ENCODE measurements around the gene BICD2.
A peak's percentile ranks its signal among the peaks of the same experiment; 100 is the strongest.

Gene BICD2

DNA sequence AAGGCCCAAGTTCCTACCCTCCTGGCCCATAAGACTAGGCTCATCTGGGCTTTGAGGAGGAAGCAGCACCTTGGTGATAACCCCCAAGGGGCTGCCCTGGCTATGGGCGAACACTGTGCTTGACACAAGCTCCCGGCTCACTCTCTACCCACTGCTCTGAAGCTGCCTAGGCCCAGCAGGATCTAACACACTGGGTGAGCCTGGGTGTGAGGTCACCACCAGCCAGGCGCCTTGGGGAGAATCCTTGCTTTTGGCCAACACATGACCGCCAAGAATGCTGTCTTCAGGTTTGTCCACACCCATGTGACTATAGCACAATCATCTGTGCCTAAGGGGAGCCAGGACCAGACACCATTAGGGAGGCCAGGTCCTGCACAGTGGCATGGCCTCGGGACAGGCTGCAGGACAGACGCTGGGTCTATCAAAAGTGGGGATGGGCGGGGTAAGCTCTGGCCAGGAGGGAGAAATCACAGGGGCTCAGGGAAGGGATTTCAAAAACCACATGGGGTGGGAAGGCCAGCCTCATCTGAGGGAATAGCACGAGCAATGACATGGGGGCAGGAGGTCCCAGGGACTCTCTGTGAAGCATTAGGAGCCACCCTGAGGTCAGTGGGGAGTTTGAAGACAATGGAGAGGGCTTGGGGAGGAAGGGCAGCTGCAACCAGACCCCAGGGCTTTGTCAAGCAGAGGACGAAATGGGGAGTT is 29.6 kb downstream of the BICD2 start:
- H3K4me3 ChIP-seq (ENCODE audit: low read depth, low read length) = no peak overlapping the region
- TF ChIP-seq, protein P1, sequence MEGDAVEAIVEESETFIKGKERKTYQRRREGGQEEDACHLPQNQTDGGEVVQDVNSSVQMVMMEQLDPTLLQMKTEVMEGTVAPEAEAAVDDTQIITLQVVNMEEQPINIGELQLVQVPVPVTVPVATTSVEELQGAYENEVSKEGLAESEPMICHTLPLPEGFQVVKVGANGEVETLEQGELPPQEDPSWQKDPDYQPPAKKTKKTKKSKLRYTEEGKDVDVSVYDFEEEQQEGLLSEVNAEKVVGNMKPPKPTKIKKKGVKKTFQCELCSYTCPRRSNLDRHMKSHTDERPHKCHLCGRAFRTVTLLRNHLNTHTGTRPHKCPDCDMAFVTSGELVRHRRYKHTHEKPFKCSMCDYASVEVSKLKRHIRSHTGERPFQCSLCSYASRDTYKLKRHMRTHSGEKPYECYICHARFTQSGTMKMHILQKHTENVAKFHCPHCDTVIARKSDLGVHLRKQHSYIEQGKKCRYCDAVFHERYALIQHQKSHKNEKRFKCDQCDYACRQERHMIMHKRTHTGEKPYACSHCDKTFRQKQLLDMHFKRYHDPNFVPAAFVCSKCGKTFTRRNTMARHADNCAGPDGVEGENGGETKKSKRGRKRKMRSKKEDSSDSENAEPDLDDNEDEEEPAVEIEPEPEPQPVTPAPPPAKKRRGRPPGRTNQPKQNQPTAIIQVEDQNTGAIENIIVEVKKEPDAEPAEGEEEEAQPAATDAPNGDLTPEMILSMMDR (IDR thresholded peaks at IDR 0.05; ENCODE audit: borderline replicate concordance, insufficient read depth, low read depth, low read length) = no peak

DNA sequence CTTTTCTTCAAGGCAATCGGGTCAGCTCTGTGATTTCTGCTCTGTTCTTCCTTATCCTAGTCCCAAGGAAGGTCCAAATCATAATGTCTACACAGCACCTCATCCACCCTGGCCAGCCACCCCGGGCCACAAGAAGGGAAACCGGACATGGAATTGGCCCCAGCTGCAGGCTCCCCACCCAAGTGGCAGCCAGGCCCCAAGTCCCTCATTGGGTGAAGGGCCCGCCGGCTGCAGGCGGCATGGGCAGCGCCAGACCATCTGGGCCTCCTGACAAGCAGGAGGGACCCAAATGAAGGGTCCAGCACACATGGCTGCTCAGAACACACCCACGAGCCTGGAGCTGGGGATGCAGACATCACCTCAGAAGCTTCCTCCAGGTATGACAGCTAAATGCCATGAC is 33.7 kb downstream of the BICD2 start:
- H3K4me3 ChIP-seq (ENCODE audit: low read depth, low read length) = no peak overlapping the region
- TF ChIP-seq, protein P1 (IDR thresholded peaks at IDR 0.05; ENCODE audit: borderline replicate concordance, insufficient read depth, low read depth, low read length) = no peak

DNA sequence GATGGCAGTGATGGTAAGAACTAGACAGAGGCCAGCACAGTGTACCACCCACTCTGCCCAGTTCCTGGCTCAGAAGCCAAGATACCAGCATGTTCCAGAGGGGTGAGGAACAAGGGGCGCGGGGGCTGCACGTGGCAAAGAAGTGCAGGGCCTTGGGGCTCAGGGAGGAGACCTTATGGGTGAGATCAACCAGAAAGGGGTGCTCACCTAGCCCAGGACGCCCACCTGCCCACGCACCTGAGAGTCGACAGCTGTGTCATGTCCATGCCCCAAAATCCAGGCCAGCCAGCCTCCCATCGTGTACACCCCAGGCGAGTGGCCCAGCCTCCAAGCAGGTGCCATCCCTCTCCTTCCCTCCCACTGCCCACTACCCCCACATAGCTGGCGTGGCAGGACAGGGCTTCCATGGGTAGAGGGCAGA is 34.9 kb downstream of the BICD2 start:
- TF ChIP-seq, protein P1 (IDR thresholded peaks at IDR 0.05; ENCODE audit: borderline replicate concordance, insufficient read depth, low read depth, low read length) = no peak
- H3K4me3 ChIP-seq (ENCODE audit: low read depth, low read length) = no peak overlapping the region

DNA sequence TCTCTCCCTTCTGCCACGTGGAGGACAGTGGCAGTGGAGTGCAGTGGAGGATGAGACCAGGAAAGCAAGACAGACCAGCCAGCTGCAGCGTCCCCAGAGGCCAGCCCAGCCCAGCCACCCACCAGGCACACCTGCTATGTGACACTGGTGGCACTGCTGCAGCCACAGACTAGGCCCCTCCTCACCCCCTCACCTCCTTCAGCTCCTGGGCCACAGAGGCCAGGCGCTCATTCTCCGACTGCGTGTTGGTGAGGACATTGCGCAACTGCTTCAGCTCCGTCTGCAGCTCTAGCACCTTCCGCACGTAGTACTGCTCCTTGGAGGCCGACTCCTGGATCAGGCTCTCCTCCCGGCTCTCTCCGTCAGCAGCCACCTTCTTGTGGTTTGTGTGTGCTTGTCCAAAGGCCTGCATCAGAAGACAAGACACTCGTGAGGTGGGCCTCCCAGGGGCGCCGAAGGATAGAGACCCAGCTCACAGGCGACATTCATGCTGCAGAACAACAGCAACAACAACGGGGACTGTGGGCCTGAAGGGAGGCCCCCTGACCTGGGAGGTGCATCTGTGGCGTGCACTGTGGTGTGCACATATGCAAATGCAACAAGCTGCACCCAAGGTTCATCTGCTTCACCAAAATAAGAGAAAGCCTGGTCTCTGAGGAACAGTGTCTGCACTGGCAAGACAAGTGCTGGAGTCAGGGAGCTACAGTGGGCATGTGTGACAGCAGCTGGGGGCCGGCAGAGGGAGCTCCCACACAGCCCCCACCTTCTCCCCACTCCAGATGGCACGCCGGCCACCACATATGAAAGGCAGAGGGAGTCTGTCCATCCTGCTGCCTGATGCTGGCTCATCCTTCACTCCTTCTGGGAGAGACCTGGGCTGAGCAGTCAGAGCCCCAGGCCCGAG is 35.5 kb downstream of the BICD2 start:
- no peak overlapping the region for H3K4me3 ChIP-seq (ENCODE audit: low read depth, low read length)
- TF ChIP-seq, protein P1 (IDR thresholded peaks at IDR 0.05; ENCODE audit: borderline replicate concordance, insufficient read depth, low read depth, low read length) = peak; percentile 84

DNA sequence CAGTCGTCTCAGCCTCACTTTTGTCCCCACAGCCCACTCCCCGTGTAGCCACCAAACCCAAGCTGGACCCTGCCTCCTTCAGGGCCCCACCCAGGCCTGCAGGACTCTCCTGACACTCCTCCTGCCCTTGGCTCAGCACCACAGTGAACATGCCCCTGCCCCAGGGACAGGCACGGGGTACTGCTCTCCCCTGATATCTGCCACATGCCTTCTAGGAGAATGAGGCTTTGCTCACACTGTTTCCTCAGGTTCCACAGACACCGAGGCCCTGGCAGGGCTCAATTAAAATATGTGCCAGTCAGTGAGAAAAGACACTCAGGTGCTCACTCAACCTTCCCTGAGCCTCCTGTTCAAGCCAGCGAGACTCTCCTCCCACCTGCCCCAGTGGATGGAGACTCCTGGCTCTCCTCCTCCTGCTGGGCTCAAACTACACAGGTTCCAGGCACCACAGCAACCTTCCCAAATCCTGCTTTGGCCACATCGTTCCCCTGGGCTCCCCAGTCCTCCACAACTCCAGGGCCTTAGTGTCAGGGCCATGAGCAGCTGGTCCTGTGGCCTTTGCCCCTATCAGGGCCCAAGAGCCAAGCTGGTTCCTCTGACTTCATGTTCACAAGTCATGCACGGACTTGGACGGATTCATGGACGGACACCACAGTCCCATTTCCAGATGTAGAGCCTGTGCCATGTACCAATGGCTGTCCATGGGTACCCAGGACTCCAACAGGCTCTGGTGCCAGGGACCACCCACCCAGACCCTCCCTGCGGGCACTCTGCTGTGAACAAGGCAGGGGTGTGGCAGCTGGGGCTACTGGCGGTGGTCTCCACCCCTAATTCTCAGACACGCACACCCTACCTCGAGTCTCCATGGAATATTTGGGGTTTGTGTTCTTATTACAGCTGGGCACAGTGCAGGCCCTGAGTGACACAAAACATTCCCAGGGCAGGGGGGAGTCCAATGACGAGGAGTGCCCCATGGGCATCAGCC is 36.6 kb downstream of the BICD2 start:
- TF ChIP-seq, protein P1 (IDR thresholded peaks at IDR 0.05; ENCODE audit: borderline replicate concordance, insufficient read depth, low read depth, low read length) = no peak
- H3K4me3 ChIP-seq (ENCODE audit: low read depth, low read length) = no peak overlapping the region

DNA sequence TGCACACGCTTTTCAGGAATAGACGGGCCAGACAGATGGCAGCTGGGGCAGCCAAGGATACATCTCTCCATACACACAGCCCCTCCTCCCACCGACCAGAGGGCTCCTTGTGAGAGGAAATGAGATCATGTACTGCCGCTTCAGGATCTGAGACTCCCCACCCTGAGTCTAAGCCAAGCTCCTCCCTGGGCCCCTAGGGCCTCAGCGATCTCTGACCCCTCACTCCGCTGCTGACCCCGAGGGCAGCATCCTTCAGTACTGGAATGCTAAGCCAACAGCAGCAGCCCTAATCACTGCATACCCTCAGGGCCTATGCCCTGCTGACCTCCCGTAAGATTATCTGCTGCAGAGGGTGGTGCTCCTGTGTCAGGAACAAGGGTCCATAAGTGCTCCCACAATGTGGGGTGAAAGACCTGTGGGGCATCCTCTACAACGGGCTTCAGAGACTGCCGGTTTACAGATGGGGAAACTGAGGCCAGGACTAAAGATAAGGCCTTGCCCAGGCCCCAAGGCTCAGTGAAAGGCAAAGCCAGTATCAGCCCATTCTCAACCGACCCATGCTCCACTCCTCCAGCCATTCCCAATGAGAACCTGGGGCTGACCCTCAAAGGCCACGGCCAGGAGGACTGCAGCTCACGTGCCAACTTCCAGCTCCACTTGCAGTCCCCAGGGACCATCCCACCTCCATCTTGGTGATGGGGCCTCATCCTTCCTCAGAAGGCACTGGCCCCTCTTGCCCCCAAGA is 37.5 kb downstream of the BICD2 start:
- no peak overlapping the region for H3K4me3 ChIP-seq (ENCODE audit: low read depth, low read length)
- TF ChIP-seq, protein P1 (IDR thresholded peaks at IDR 0.05; ENCODE audit: borderline replicate concordance, insufficient read depth, low read depth, low read length) = no peak
